CD1c-positive myeloid dendritic cell (primary cell): Measurements from ENCODE around the gene SLC44A1.

Experiments
- DNase-seq: peaks from one replicate; pipeline ENCODE4 v3.0.0-alpha.2; 2016; ENCODE audit errors: extremely low spot score

Gene SLC44A1

GRCh38 chr9:105333076-105333475 is 88.6 kb downstream of the SLC44A1 start:
- no peak for DNase-seq

GRCh38 chr9:105333811-105334210 is 89.4 kb downstream of the SLC44A1 start:
- no peak for DNase-seq

GRCh38 chr9:105338308-105338707 is 93.9 kb downstream of the SLC44A1 start:
- DNase-seq, result no peak

- no peak for DNase-seq
These were observed 95.4 kb downstream of the SLC44A1 start for GRCh38 chr9:105339849-105340248.

- no peak for DNase-seq
These were observed 97.1 kb downstream of the SLC44A1 start for GRCh38 chr9:105341434-105342146.

- no peak for DNase-seq
These were observed 97.7 kb downstream of the SLC44A1 start for GRCh38 chr9:105342147-105342505.

GRCh38 chr9:105344283-105344682 is 99.8 kb downstream of the SLC44A1 start:
- DNase-seq, result no peak

GRCh38 chr9:105345626-105346025 is 101.2 kb downstream of the SLC44A1 start:
- DNase-seq, result no peak

- no peak for DNase-seq
These were observed 101.8 kb downstream of the SLC44A1 start for GRCh38 chr9:105346273-105346672.

- DNase-seq, result no peak
These were observed 110.0 kb downstream of the SLC44A1 start for GRCh38 chr9:105354448-105354847.

- no peak for DNase-seq
These were observed 111.3 kb downstream of the SLC44A1 start for GRCh38 chr9:105355781-105356180.

- no peak for DNase-seq
These were observed 113.5 kb downstream of the SLC44A1 start for GRCh38 chr9:105357937-105358336.

- DNase-seq, result no peak
These were observed 115.4 kb downstream of the SLC44A1 start for GRCh38 chr9:105359892-105360291.

- no peak for DNase-seq
These were observed 115.9 kb downstream of the SLC44A1 start for GRCh38 chr9:105360344-105360743.

- DNase-seq, result no peak
These were observed 117.4 kb downstream of the SLC44A1 start for GRCh38 chr9:105361873-105362272.

GRCh38 chr9:105362470-105362869 is 118.0 kb downstream of the SLC44A1 start:
- no peak for DNase-seq

- DNase-seq, result no peak
These were observed 119.4 kb downstream of the SLC44A1 start for GRCh38 chr9:105363837-105364236.

GRCh38 chr9:105369911-105370310 is 125.5 kb downstream of the SLC44A1 start:
- no peak for DNase-seq

- DNase-seq, result no peak
These were observed 129.3 kb downstream of the SLC44A1 start for GRCh38 chr9:105373723-105374122.

GRCh38 chr9:105375323-105375722 is 130.9 kb downstream of the SLC44A1 start:
- no peak for DNase-seq

- DNase-seq, result no peak
These were observed 132.4 kb downstream of the SLC44A1 start for GRCh38 chr9:105376893-105377292.

GRCh38 chr9:105385381-105385985 is 141.0 kb downstream of the SLC44A1 start:
- peak; percentile 58 for DNase-seq

GRCh38 chr9:105389796-105390195 is 145.3 kb downstream of the SLC44A1 start:
- DNase-seq, result no peak

GRCh38 chr9:105390871-105391270 is 146.4 kb downstream of the SLC44A1 start:
- no peak for DNase-seq
